ENCODE data around the gene ROR2.

The ROR2 gene

GRCh38 chr9:91836515-91836914 is 113.5 kb downstream of the ROR2 start:
- DNase-seq, result no peak

- DNase-seq, result no peak
These were observed 114.4 kb downstream of the ROR2 start for GRCh38 chr9:91835632-91836031.

- no peak for DNase-seq
These were observed 114.8 kb downstream of the ROR2 start for GRCh38 chr9:91835216-91835615.

GRCh38 chr9:91834740-91835139 is 115.3 kb downstream of the ROR2 start:
- DNase-seq, result no peak

GRCh38 chr9:91833878-91834255 is 116.2 kb downstream of the ROR2 start:
- DNase-seq, result no peak

GRCh38 chr9:91833096-91833877 is 116.7 kb downstream of the ROR2 start:
- no peak for DNase-seq

- DNase-seq, result no peak
These were observed 117.7 kb downstream of the ROR2 start for GRCh38 chr9:91832322-91832721.

- DNase-seq, result no peak
These were observed 124.2 kb downstream of the ROR2 start for GRCh38 chr9:91825866-91826265.

- no peak for DNase-seq
These were observed 124.6 kb downstream of the ROR2 start for GRCh38 chr9:91825422-91825821.

- DNase-seq, result no peak
These were observed 125.3 kb downstream of the ROR2 start for GRCh38 chr9:91824601-91825305.

GRCh38 chr9:91824151-91824550 is 125.9 kb downstream of the ROR2 start:
- DNase-seq, result no peak

GRCh38 chr9:91820949-91821880 is 128.8 kb downstream of the ROR2 start:
- DNase-seq, result no peak

GRCh38 chr9:91820126-91820750 is 129.8 kb downstream of the ROR2 start:
- no peak for DNase-seq

GRCh38 chr9:91818647-91819403 is 131.2 kb downstream of the ROR2 start:
- DNase-seq, result no peak

- DNase-seq, result no peak
These were observed 131.8 kb downstream of the ROR2 start for GRCh38 chr9:91818225-91818585.

GRCh38 chr9:91817493-91818224 is 132.4 kb downstream of the ROR2 start:
- no peak for DNase-seq

- DNase-seq, result no peak
These were observed 132.9 kb downstream of the ROR2 start for GRCh38 chr9:91817106-91817492.

GRCh38 chr9:91816356-91816755 is 133.7 kb downstream of the ROR2 start:
- DNase-seq, result no peak

GRCh38 chr9:91815896-91816295 is 134.1 kb downstream of the ROR2 start:
- no peak for DNase-seq

- DNase-seq, result no peak
These were observed 135.3 kb downstream of the ROR2 start for GRCh38 chr9:91814753-91815152.

- DNase-seq, result no peak
These were observed 135.8 kb downstream of the ROR2 start for GRCh38 chr9:91814201-91814600.
